NCI-H524 treated with DMSO at 0.1 percent for 48 hours (cell line): ENCODE results near the gene CDC5L.

Experiments used
- DNase-seq: peaks from one replicate; lab custom pipeline; 2025; lab: John Stamatoyannopoulos, UW

The CDC5L gene

GRCh38 chr6:44499609-44500008, 112.1 kb downstream of the CDC5L start:
- no peak for DNase-seq
